NT2/D1 (cell line): Measurements from ENCODE around the gene CD48.

ENCODE experiments used
- DNase-seq: peaks from one replicate; pipeline ENCODE4 v3.0.0-alpha.2; 2011; ENCODE audit warnings: low read depth, low spot score
- H3K27me3 ChIP-seq: 2 replicates; pipeline ENCODE4 v1.6.0; 2011; ENCODE audit warnings: mild to moderate bottlenecking; ENCODE audit not compliant: insufficient read length, insufficient read depth
- H3K36me3 ChIP-seq: 2 replicates; pipeline ENCODE4 v1.6.1; 2011; ENCODE audit warnings: mild to moderate bottlenecking, low read length, mixed read lengths; ENCODE audit not compliant: insufficient read depth, insufficient read length
- H3K4me1 ChIP-seq: 2 replicates; pipeline ENCODE4 v1.5.1; 2011; ENCODE audit not compliant: insufficient read depth, insufficient read length
- H3K4me3 ChIP-seq: 2 replicates; pipeline ENCODE4 v1.5.1; 2011; ENCODE audit warnings: low read depth; ENCODE audit not compliant: insufficient read length
- H3K9ac ChIP-seq: 2 replicates; pipeline ENCODE4 v1.6.0; 2011; ENCODE audit warnings: low read depth; ENCODE audit not compliant: insufficient read length
- H3K9me3 ChIP-seq: 2 replicates; pipeline ENCODE4 v1.5.1; 2011; ENCODE audit warnings: mild to moderate bottlenecking, low read length; ENCODE audit not compliant: insufficient read depth
- SUZ12 ChIP-seq: IDR thresholded peaks from 2 replicates; pipeline ENCODE4 v1.6.1; 2011; ENCODE audit not compliant: insufficient read length, insufficient read depth; ENCODE audit errors: extremely low read depth
- YY1 ChIP-seq: IDR thresholded peaks from 2 replicates; pipeline ENCODE4 v1.6.1; 2011; ENCODE audit not compliant: insufficient read length, insufficient read depth
- ZNF274 ChIP-seq: IDR thresholded peaks from 2 replicates; pipeline ENCODE4 v1.6.1; 2011; ENCODE audit warnings: mild to moderate bottlenecking, low read depth, low read length

The CD48 gene

GRCh38 chr1:160711602-160712311 is at the start of gene CD48:
Gene CD48 (minus strand): TSS chr1:160711822. CDS start chr1:160711763, 59 bp downstream.
- Histone ChIP-seq H3K4me1 (no peaks in the 10 kb centered on the region), H3K9ac (no peak within 1 kb of the TSS), H3K27me3 (no peaks in the 10 kb centered on the region), H3K9me3 (no peaks in the 10 kb centered on the region), H3K36me3 (no peaks in the 10 kb centered on the region), H3K4me3 (no peak within 1 kb of the TSS)
- DNase-seq: no peak
- TF ChIP-seq SUZ12 (no peak), YY1 (no peak), ZNF274 (no peak)

- no peak for TF ChIP-seq YY1
- no peak for TF ChIP-seq ZNF274
- TF ChIP-seq SUZ12: no peak
- no peak overlapping the region for H3K4me3 ChIP-seq
- no peaks in the 10 kb centered on the region for H3K9me3 ChIP-seq
- H3K9ac ChIP-seq: no peak overlapping the region
- H3K4me1 ChIP-seq: no peaks in the 10 kb centered on the region
- H3K27me3 ChIP-seq: no peaks in the 10 kb centered on the region
- H3K36me3 ChIP-seq: no peaks in the 10 kb centered on the region
- no peak for DNase-seq
These were observed 49.4 kb upstream of the CD48 start for GRCh38 chr1:160761046-160761445.

- TF ChIP-seq YY1: no peak
- no peak for TF ChIP-seq ZNF274
- no peak for TF ChIP-seq SUZ12
- H3K4me3 ChIP-seq: no peak overlapping the region
These were observed 48.1 kb upstream of the CD48 start for GRCh38 chr1:160759740-160760139.

GRCh38 chr1:160758521-160758920 is 46.9 kb upstream of the CD48 start:
- Histone ChIP-seq H3K4me3 (no peak overlapping the region), H3K27me3 (no peaks in the 10 kb centered on the region), H3K4me1 (no peaks in the 10 kb centered on the region), H3K9ac (no peak overlapping the region), H3K36me3 (no peaks in the 10 kb centered on the region), H3K9me3 (no peaks in the 10 kb centered on the region)
- no peak for DNase-seq
- TF ChIP-seq ZNF274 (no peak), SUZ12 (no peak), YY1 (no peak)

More at GRCh38 chr1:160759740-160760139, 48.1 kb upstream of the CD48 start:
- no peaks in the 10 kb centered on the region for H3K9me3 ChIP-seq
- H3K27me3 ChIP-seq: no peaks in the 10 kb centered on the region
- H3K36me3 ChIP-seq: no peaks in the 10 kb centered on the region
- H3K9ac ChIP-seq: no peak overlapping the region
- no peak for DNase-seq
- H3K4me1 ChIP-seq: no peaks in the 10 kb centered on the region

GRCh38 chr1:160756849-160757201 is 45.2 kb upstream of the CD48 start:
- H3K9me3 ChIP-seq: no peaks in the 10 kb centered on the region
- TF ChIP-seq SUZ12: no peak
- DNase-seq: no peak
- no peaks in the 10 kb centered on the region for H3K36me3 ChIP-seq
- no peaks in the 10 kb centered on the region for H3K4me1 ChIP-seq
- H3K4me3 ChIP-seq: no peak overlapping the region
- H3K9ac ChIP-seq: no peak overlapping the region
- H3K27me3 ChIP-seq: no peaks in the 10 kb centered on the region

GRCh38 chr1:160755911-160756848 is 44.6 kb upstream of the CD48 start:
- Histone ChIP-seq H3K4me1 (no peaks in the 10 kb centered on the region), H3K27me3 (no peaks in the 10 kb centered on the region), H3K4me3 (no peak overlapping the region), H3K9me3 (no peaks in the 10 kb centered on the region), H3K36me3 (no peaks in the 10 kb centered on the region), H3K9ac (no peak overlapping the region)
- TF ChIP-seq SUZ12 (no peak), ZNF274 (no peak)
- no peak for DNase-seq

- Histone ChIP-seq H3K27me3 (no peaks in the 10 kb centered on the region), H3K4me1 (no peaks in the 10 kb centered on the region), H3K36me3 (no peaks in the 10 kb centered on the region), H3K4me3 (no peak overlapping the region), H3K9me3 (no peaks in the 10 kb centered on the region), H3K9ac (no peak overlapping the region)
- DNase-seq: no peak
- TF ChIP-seq SUZ12 (no peak), YY1 (no peak)
These were observed 43.8 kb upstream of the CD48 start for GRCh38 chr1:160755461-160755860.
